NT2/D1 (cell line): Measurements from ENCODE around the gene MT4.

Experiments
- YY1 ChIP-seq: IDR thresholded peaks from 2 replicates; pipeline ENCODE4 v1.6.1; 2011; ENCODE audit not compliant: insufficient read length, insufficient read depth
- ZNF274 ChIP-seq: IDR thresholded peaks from 2 replicates; pipeline ENCODE4 v1.6.1; 2011; ENCODE audit warnings: mild to moderate bottlenecking, low read depth, low read length

GRCh38 chr16:56589141-56590039 lies 24.5 kb downstream of the MT4 start, which contains the start of gene MT3:
- TF ChIP-seq ZNF274 (no peak), YY1 (no peak)
